WTC11 (cell line): ENCODE data around the gene STON1. TPM values are rescaled to one million over a fixed set of nuclear protein-coding genes. Genes with fewer than 3 reads are reported as not detected.

ENCODE experiments used
- ATAC-seq: fragments of 200-7000 bp; cut with Tn5 transposase; 2 replicates; pipeline ENCODE4 v1.10.0; 2021; ENCODE audit warnings: mild to moderate bottlenecking, moderate library complexity
- CTCF ChIA-PET: fragments of 300-600 bp; sonication (Branson Sonifier 250); formaldehyde crosslinking; loops from one replicate; lab custom pipeline; 2021; ENCODE audit warnings: antibody characterized with exemption; lab: Charles Lee
- POLR2A ChIA-PET: fragments of 350-600 bp; sonication (Branson Sonifier 250); formaldehyde crosslinking; loops from one replicate; lab custom pipeline; 2021; ENCODE audit warnings: antibody characterized with exemption; lab: Charles Lee
- DNase-seq: peaks from one replicate; pipeline ENCODE4 v3.0.0; 2021; ENCODE audit warnings: low spot score
- H3K27ac Mint-ChIP-seq: 2 replicates; pipeline ENCODE4 v1.8.0; 2021; ENCODE audit warnings: mixed read lengths
- H3K27me3 Mint-ChIP-seq: 2 replicates; pipeline ENCODE4 v1.8.0; 2021; ENCODE audit warnings: low read depth, mild to moderate bottlenecking, moderate library complexity, mixed read lengths
- H3K36me3 Mint-ChIP-seq: 2 replicates; pipeline ENCODE4 v1.8.0; 2021; ENCODE audit warnings: mixed read lengths
- H3K4me1 Mint-ChIP-seq: 2 replicates; pipeline ENCODE4 v1.8.0; 2022; ENCODE audit warnings: mixed read lengths
- H3K4me3 Mint-ChIP-seq: 2 replicates; pipeline ENCODE4 v1.8.0; 2021; ENCODE audit warnings: mild to moderate bottlenecking, moderate library complexity, mixed read lengths
- H3K9me3 Mint-ChIP-seq: 2 replicates; pipeline ENCODE4 v1.8.0; 2021; ENCODE audit warnings: mixed read lengths
- ATF6 ChIP-seq: sonication (generic); formaldehyde crosslinking; IDR thresholded peaks from 2 replicates; pipeline ENCODE4 v1.8.1; 2023; ENCODE audit warnings: mild to moderate bottlenecking, missing genetic modification reagents
- CREM ChIP-seq: sonication (generic); formaldehyde crosslinking; IDR thresholded peaks from 2 replicates; pipeline ENCODE4 v1.8.1; 2022; ENCODE audit warnings: mild to moderate bottlenecking, missing genetic modification reagents, moderate library complexity
- ETV6 ChIP-seq: sonication (generic); formaldehyde crosslinking; IDR thresholded peaks from 2 replicates; pipeline ENCODE4 v1.8.1; 2022; ENCODE audit warnings: mild to moderate bottlenecking, missing genetic modification reagents
- FOXJ3 ChIP-seq: sonication (generic); formaldehyde crosslinking; IDR thresholded peaks from 2 replicates; pipeline ENCODE4 v1.9.0; 2021; ENCODE audit warnings: missing genetic modification reagents, mild to moderate bottlenecking, borderline replicate concordance
- FOXK1 ChIP-seq: sonication (generic); formaldehyde crosslinking; IDR thresholded peaks from 2 replicates; pipeline ENCODE4 v1.8.0; 2022; ENCODE audit warnings: mild to moderate bottlenecking, moderate library complexity, missing genetic modification reagents
- GABPB1 ChIP-seq: sonication (generic); formaldehyde crosslinking; IDR thresholded peaks from 2 replicates; pipeline ENCODE4 v1.8.1; 2023; ENCODE audit warnings: mild to moderate bottlenecking, missing genetic modification reagents
- IRF1 ChIP-seq: sonication (generic); formaldehyde crosslinking; IDR thresholded peaks from 2 replicates; pipeline ENCODE4 v1.8.0; 2023; ENCODE audit warnings: missing genetic modification reagents
- IRF2 ChIP-seq: sonication (generic); formaldehyde crosslinking; IDR thresholded peaks from 2 replicates; pipeline ENCODE4 v1.8.0; 2022; ENCODE audit warnings: low read depth, missing genetic modification reagents, borderline replicate concordance
- MAX ChIP-seq: sonication (generic); formaldehyde crosslinking; IDR thresholded peaks from 2 replicates; pipeline ENCODE4 v1.8.0; 2022; ENCODE audit warnings: mild to moderate bottlenecking, missing genetic modification reagents
- RELA ChIP-seq: sonication (generic); formaldehyde crosslinking; IDR thresholded peaks from 2 replicates; pipeline ENCODE4 v1.8.1; 2022; ENCODE audit warnings: missing genetic modification reagents, mild to moderate bottlenecking, borderline replicate concordance
- TEAD1 ChIP-seq: sonication (generic); formaldehyde crosslinking; IDR thresholded peaks from 2 replicates; pipeline ENCODE4 v1.8.0; 2022; ENCODE audit warnings: mild to moderate bottlenecking, missing genetic modification reagents
- ZBTB43 ChIP-seq: sonication (generic); formaldehyde crosslinking; IDR thresholded peaks from 2 replicates; pipeline ENCODE4 v1.8.1; 2023; ENCODE audit warnings: mild to moderate bottlenecking, missing genetic modification reagents
- ZNF281 ChIP-seq: sonication (generic); formaldehyde crosslinking; IDR thresholded peaks from 2 replicates; pipeline ENCODE4 v1.8.0; 2023; ENCODE audit warnings: mild to moderate bottlenecking, missing genetic modification reagents
- ZNF532 ChIP-seq: fragments of 250-450 bp; sonication (Bioruptor Pico); IDR thresholded peaks from 2 replicates; pipeline ENCODE4 v1.9.0; 2021; ENCODE audit warnings: mild to moderate bottlenecking, borderline replicate concordance
- ZNF671 ChIP-seq: fragments of 250-450 bp; sonication (Bioruptor Pico); IDR thresholded peaks from 2 replicates; pipeline ENCODE4 v1.8.0; 2021; ENCODE audit warnings: mild to moderate bottlenecking
- total RNA-seq: library from RNA; stranded (reverse); gene quantifications from 3 replicates; pipeline ENCODE4 v1.2.3, GENCODE V29; 2021

STON1 gene
- total RNA-seq, 1 experiment from 2014 or later = 11.0 TPM

- no peak for TF ChIP-seq ATF6 (CRISPR knock-in tag)
- no peak for TF ChIP-seq ZNF671 (CRISPR knock-in tag)
- no peak for TF ChIP-seq RELA (CRISPR knock-in tag)
- no peak for TF ChIP-seq FOXJ3 (CRISPR knock-in tag)
- no peak for TF ChIP-seq ZNF281 (CRISPR knock-in tag)
- TF ChIP-seq GABPB1 (CRISPR knock-in tag) = no peak
- TF ChIP-seq CREM = no peak
- TF ChIP-seq ZBTB43 (CRISPR knock-in tag) = no peak
- no peak for TF ChIP-seq ETV6 (CRISPR knock-in tag)
These were observed 54.6 kb downstream of the STON1 start (continued) for GRCh38 chr2:48584551-48584950.

GRCh38 chr2:48586433-48586832, 56.5 kb downstream of the STON1 start:
- Mint-ChIP-seq H3K27ac (no peak overlapping the region), H3K27me3 (peaks cover 16% of the 10 kb centered on the region), H3K9me3 (no peaks in the 10 kb centered on the region), H3K4me1 (peaks cover 37% of the 10 kb centered on the region), H3K4me3 (no peak overlapping the region), H3K36me3 (peaks cover 16% of the 10 kb centered on the region)
- ChIA-PET POLR2A (no interaction called here), CTCF (no interaction called here)
- no peak for ATAC-seq
- DNase-seq = no peak
- TF ChIP-seq MAX (CRISPR knock-in tag) = no peak
- no peak for TF ChIP-seq TEAD1
- no peak for TF ChIP-seq FOXK1 (CRISPR knock-in tag)
- no peak for TF ChIP-seq ZNF532 (CRISPR knock-in tag)
- no peak for TF ChIP-seq IRF1 (CRISPR knock-in tag)
- TF ChIP-seq GABPB1 (CRISPR knock-in tag) = no peak
- no peak for TF ChIP-seq IRF2
